NB4 (cell line): ENCODE data around the gene CMSS1.

Source experiments
- DNase-seq: peaks from one replicate; pipeline ENCODE4 v3.0.0; 2010; ENCODE audit warnings: low read depth
- H3K4me3 ChIP-seq: one replicate; pipeline ENCODE4 v1.5.1; 2011; ENCODE audit warnings: mild to moderate bottlenecking, low read depth, low read length, moderate library complexity
- CTCF ChIP-seq: IDR thresholded peaks from one replicate; pipeline ENCODE4 v1.5.1; 2012; ENCODE audit warnings: low read depth, low read length
- MAX ChIP-seq: IDR thresholded peaks from 2 replicates; pipeline ENCODE4 v1.6.1; 2011; ENCODE audit warnings: low read depth, low read length
- MYC ChIP-seq: IDR thresholded peaks from 2 replicates; pipeline ENCODE4 v1.6.1; 2011; ENCODE audit warnings: low read depth, low read length
- POLR2A ChIP-seq: IDR thresholded peaks from 2 replicates; pipeline ENCODE4 v1.6.1; 2011; ENCODE audit warnings: mild to moderate bottlenecking; ENCODE audit not compliant: insufficient read length; ENCODE audit errors: extremely low read depth

The CMSS1 gene

GRCh38 chr3:100127792-100128191 lies 310.1 kb downstream of the CMSS1 start:
- no peak for DNase-seq
- TF ChIP-seq MYC (no peak), CTCF (no peak), POLR2A (no peak)
- no peak overlapping the region for H3K4me3 ChIP-seq

- H3K4me3 ChIP-seq, result no peak overlapping the region
- DNase-seq, result no peak
- TF ChIP-seq MYC, result no peak
- no peak for TF ChIP-seq MAX
- no peak for TF ChIP-seq POLR2A
- no peak for TF ChIP-seq CTCF
Measured at GRCh38 chr3:100128565-100128964, 310.9 kb downstream of the CMSS1 start.

GRCh38 chr3:100129941-100130340 lies 312.3 kb downstream of the CMSS1 start:
- DNase-seq, result peak; percentile 40
- H3K4me3 ChIP-seq, result no peak overlapping the region
- TF ChIP-seq CTCF (no peak), MAX (no peak), MYC (no peak), POLR2A (no peak)

- peak; percentile 8 for DNase-seq
- no peak overlapping the region for H3K4me3 ChIP-seq
- no peak for TF ChIP-seq MAX
- TF ChIP-seq POLR2A, result no peak
- no peak for TF ChIP-seq MYC
- TF ChIP-seq CTCF, result no peak
Measured at GRCh38 chr3:100131241-100131640, 313.6 kb downstream of the CMSS1 start.

- TF ChIP-seq MYC, result no peak
- no peak for DNase-seq
- no peak overlapping the region for H3K4me3 ChIP-seq
Measured at GRCh38 chr3:100136921-100137320, 319.3 kb downstream of the CMSS1 start.

GRCh38 chr3:100140976-100141375 lies 323.3 kb downstream of the CMSS1 start:
- no peak overlapping the region for H3K4me3 ChIP-seq
- TF ChIP-seq POLR2A, result no peak
- no peak for TF ChIP-seq CTCF
- TF ChIP-seq MYC, result no peak
- TF ChIP-seq MAX, result no peak
- no peak for DNase-seq
